CD4-positive, alpha-beta T cell treated with Interferon alpha-2 for 1 hour (primary cell): Measurements from ENCODE around the gene NCKAP5.

ENCODE experiments used
- DNase-seq, 2 donors: peaks; one replicate each; pipeline ENCODE4 v3.0.0-alpha.2; 2020 to 2022

NCKAP5 gene

DNA sequence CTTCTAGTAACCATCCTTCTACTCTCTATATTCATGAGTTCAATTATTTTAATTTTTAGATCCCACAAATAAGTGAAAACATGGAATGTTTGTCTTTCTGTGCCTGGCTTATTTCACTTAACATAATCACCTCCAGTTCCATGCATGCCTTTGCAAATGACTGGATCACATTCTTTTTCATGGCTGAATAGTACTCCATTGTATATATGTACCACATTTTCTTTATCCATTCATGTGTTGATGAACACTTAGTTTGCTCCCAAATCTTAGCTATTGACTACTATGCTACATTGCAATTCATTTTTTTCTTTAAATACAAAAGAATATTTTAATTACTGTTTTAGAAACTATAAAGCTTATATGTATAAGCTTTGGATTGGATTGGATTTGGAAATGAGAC, 657.8 kb downstream of the NCKAP5 start:
- no peak for DNase-seq

DNA sequence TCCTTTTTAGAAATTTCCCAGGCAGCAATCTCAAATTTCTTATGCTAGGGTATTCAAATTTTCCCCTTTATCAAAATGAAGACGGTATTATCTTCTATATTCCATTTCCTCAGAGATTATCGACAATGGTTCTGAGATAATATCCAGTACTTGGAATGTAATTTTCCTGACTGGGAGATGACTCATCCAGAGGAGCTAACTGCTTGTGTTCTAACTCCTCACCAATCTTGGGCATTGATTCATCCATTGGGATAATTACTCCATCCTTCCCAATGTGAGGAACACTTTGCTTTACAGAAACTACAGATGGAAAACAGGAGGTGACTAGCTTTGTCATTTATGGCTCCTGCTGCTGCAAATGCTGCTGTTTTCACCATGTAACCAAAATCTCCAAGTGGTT, 658.8 kb downstream of the NCKAP5 start:
- no peak for DNase-seq

DNA sequence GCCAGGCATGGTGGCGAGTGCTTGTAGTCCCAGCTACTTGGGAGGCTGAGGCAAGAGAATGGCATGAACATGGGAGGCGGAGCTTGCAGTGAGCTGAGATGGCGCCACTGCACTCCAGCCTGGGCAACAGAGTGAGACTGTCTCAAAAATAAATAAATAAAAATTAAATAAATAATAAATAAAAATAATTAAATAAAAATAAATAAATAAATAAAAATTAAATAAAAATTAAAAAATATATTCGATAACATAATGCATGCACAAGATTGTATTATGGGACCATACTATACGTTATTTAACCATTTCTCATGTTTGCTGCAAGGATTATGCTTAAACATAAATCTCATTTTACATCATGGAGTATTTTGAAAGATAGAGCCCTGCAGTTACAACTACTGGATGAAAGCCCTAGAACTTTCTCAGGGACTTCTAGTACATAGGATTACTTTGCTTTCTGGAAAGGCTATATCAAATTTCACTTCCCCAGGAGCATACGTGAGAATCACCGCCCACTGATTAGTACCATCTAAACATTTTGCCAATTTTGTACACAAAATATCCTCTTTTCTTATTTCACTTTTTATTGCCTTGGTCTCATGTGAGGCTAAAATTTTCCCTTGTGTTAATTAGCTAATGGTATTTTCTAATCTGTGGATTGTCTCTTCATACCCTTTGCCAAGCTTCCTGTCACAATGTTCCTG, 664.0 kb downstream of the NCKAP5 start:
- DNase-seq = no peak

DNA sequence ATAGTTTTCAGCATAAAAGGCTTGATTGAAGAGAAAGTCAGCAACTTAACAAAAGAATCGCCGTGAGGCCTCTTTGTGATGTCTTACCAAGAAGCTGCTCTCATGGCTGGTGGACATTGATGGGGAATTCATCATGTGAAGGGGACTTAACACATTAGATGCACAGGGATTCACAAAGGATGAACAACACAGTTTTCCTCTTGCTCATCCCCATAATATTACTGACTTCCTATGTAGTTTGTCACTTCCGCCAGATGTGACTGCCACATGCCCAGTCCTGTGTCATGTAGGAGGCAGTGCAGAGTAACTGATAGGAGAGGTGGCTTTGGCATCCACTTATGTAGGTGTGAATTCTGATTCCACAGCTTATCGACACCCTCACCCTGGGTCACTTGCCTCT, 665.6 kb downstream of the NCKAP5 start:
- no peak for DNase-seq

DNA sequence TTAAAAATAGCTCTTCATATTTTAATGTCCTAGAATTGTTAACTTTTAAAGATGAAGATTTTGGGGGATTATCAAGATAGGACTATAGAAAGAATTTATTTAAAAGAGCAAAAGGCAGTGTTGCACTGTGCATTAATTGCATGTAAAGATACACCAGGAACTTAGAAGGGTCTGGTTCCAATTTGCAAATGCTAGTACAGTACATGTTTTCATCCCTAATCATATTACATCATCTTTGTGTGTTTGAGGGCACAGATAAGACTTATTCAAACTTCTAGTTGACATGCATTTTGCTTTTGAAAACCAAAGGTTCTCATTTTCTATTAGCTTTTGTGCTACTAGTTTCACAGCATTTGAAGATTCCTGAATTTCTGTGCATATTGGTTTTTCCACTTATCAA, 666.6 kb downstream of the NCKAP5 start:
- DNase-seq = no peak

DNA sequence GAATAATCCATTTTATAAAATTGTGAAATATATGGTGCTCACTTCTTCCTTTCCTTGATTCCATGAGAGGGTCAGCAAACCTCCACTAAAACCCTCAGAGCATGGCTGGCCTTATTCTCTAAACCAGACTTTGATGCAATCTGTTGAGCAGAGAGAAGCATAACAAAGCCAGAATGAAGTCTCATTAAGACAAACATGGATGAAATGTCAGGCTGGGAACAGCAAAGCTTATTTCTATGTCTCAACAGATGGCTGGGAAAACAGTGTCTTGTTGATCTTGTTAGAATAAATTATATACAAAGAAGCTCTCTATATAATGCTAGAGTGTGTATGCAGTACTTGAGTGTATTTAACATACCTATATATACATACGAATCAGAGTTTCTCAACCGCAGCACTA, 671.2 kb downstream of the NCKAP5 start:
- DNase-seq = no peak

DNA sequence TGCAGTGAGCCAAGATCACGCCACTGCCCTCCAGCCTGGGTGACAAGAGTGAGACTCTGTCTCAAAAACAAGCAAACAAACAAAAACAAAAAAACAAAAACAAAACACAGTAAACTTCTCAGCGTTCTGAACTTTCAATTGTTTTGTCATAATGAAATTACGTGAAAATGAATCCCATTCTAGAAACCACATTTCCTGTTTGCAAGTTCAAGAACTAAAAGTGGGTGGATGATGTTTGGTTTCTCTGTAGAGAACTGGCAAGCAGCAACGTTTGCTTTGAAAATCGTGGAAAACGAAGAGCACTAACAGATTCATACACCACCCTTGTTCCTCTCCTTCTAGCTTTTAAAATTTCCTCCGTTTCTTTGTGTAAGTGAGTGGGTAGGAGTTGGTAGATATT, 672.2 kb downstream of the NCKAP5 start:
- DNase-seq = no peak

DNA sequence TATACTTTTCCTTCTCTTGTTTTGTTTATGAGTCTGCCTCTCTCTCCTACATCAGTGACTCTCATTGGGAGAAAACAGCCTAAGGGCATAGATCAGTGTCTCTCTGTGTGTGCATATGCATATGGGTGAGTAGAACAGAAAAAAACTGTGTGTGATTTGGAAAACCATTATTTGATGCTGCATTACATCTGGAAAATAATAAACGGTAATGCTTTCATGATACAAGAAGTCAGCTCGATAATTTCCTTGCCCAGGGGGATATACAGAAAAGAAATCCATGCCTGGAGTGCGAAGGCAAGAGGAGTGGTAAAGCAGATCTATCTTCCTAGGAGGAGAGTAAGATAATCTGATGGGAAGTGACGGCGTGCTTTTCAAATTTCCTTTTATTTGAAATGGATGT, 676.8 kb downstream of the NCKAP5 start:
- DNase-seq = no peak

DNA sequence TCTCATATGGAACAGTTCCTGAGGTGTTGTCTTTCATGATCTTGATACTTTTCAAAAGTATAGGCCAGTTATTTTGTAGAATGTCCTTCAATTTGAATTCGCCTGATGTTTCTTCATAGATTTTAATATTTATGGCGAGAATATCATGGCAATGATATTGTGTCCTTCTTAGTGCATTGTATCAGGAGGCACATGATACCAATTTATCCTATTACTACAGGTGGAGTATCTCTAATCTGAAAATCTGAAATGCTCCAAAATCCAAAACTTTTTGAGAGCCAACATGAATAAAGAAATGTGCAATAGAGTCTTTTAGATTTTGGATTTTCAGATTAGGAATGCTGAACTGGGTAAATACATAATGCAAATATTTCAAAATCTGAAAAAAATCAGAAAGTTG, 681.7 kb downstream of the NCKAP5 start:
- no peak for DNase-seq

DNA sequence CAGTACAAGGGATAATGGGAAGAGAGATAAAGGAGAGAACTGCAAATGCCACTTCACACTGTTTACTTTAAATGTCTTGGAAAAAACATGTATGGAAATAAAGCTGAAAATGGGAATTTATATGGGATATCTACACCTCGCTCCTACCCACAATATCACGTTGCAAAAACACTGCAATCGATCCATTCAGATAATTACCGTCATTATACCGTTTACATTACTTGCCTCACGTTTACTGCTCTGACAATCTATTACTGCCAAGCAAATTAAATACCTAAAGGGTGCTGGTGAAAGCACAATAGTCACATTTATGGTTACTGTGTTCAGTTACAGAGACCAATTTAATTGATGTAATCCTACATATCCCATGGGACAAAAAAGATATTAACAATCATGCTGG, 683.6 kb downstream of the NCKAP5 start:
- DNase-seq = no peak

DNA sequence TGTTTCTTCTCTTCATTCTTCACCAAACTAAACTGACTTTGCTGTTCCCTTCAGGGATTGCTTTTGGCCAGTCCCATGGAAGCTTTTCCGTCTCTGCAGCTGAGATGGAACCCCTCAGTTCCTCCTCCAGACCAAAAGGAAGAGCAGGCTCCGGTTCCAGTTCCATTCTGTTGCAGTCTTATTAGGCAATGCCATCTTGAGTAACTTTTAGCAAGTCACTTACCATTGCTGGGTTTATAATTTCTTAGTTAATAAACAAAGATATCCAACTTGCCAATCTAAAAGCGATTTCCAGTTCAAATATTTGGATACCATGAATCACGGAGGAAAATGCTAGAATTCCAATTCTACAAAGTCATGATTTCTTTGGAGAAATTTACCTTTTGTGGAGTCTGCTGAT, 684.0 kb downstream of the NCKAP5 start:
- no peak for DNase-seq

DNA sequence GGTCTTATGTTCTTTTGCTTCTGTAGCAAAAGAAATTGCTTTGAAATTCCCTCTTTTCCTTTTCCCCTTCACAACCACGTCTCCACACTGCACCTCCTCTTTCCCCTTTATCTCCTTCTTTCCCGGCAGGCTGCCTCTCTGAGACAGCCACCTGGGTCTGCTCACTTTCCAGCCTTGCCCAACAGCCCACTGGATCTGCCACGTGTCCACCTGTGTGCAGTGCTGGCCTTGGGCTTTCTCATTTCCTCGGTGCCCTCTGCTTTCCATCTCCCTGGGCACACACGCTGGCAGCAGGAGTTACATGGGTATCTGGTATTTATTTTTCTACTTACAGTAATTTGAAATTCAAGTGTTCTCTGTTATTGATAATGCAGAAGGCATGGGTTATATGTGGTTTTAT, 684.8 kb downstream of the NCKAP5 start:
- no peak for DNase-seq

DNA sequence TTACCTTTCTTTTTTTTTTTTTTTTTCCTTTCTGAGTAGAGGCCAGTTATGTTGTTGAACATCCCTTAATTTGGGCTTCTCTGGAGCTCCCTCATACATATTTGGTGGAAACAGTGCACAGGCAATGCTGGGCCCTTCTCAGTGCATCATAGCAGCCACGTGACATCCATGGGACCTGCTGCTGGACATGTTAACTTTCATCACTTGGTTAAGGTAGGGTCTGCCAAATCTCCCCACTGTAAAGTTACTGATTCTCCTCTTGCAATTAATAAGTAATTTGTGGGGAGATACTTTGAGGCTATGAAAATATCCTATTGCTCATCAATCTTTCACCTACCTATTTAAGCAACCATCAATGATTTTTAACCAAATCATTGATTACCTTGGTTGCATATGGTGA, 686.7 kb downstream of the NCKAP5 start:
- no peak for DNase-seq

DNA sequence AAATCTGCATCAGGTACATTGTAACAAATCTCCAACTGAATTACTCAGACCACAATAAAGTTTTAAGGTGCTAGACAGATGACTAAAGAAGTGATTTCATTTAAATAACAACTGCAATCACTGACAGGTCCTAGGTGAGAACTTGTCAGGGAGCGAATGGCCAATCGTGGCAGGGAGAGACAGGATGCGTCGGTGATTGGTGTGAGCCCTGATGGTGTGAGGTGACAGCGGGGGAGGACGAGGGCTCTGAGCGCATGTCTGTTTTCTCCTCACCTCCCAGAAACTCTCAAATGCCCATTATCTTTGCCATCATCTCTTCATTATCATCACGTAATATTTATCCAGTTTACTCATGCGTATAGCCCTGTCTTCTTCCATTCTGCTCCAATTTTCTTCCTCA, 690.3 kb downstream of the NCKAP5 start:
- DNase-seq = no peak

DNA sequence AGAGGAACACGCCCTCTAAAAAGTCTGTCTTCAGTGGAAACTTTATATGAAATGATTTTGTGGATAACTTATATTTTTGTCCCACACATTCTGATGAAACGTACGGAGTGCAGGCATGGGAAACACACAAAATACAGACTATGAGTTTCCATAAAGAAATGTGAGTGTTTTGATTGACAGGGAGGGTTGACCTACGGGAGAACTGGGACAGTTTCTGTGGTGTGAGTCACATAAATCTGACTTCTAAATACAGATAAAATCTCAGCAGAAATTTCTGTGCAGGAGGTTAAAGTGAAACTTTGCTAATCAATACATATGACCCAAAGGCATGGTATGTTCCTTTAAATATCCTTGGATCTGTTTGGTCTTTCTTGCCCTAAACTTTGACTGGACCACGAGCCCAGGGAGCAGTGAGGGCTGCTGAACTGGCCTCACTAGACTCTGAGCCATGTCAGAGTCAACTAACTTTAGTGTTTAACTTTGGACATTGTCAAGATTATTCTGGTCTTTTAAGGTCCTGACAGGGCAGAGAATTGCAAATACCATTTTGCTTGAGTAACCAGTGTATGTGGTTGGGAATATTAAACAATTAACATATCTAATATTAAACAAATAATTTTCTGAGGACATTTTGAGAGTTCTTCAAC, 691.4 kb downstream of the NCKAP5 start:
- DNase-seq = no peak

DNA sequence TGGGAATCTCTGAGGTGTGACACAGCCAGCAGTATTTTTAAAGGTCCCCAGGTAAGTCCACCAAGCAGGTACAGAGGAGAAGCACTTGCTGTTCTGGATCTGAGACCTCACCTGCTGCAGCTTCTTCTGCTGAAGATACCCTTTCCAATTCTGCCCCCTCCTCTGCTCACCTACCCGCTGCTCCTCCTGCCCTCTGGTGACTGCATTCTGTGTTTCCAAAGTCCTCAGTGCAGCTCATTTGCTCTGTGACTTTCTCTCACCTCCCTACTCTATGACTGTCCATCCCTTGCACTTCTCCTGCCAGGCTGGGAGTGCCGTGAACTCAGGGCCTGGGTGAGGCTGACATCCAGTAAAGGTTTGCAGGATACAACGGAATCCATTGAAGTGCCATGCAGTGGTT, 693.1 kb downstream of the NCKAP5 start:
- no peak for DNase-seq

DNA sequence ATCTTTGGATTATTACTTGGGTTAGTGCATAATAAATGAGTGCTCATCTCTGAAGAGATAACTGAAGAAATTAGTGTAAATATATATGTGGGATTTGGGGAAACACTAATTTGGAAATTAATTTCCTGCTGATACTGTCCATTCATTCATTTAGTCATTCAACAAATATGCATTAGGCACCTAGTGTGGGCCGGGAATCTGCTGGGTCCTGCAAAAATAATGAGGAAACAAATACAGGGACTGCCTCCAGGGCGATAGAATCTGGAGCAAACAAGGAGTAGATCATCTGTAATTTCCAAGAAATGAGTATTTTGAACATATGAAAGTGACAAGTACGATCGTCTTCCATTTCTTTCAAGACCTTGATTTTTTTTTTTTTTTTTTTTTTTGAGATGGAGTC, 694.5 kb downstream of the NCKAP5 start:
- DNase-seq = no peak

DNA sequence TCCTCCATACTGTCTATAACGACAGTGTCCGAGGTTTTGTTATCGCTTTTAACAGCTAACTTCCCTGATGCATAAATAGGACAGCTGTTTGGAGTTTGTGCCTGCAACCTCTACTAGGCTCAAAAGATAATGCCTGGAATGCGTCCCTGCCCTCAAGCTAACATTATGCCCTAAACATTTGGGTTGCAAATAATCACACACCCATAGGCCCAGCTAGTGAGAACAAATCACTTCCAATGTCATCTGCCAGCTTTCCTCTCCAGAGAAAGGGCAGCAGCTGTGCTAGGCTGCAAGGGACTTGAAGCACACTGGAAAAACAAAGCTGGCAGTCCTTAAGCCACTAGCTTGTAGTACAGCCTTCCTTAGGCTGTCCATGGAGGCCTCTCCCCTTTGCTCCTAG, 696.4 kb downstream of the NCKAP5 start:
- no peak for DNase-seq

DNA sequence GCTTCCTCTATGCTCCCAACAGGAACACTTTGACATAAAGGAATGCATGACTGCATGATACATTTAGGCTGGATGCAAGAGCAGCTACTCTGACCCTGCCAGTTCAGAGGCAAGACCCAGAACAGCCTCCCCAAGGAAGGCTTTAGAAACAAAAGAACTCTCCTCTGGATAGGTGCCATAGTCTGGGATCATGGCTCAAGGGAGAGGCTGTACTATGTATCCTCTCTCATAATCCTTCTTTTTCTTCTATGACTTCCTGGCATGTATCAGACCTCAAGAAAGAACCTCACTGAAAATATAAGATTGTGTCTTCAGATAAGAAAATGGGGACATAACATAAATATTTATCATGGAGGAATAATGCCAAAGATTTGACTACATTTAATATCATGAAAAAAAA, 704.3 kb downstream of the NCKAP5 start:
- no peak for DNase-seq

DNA sequence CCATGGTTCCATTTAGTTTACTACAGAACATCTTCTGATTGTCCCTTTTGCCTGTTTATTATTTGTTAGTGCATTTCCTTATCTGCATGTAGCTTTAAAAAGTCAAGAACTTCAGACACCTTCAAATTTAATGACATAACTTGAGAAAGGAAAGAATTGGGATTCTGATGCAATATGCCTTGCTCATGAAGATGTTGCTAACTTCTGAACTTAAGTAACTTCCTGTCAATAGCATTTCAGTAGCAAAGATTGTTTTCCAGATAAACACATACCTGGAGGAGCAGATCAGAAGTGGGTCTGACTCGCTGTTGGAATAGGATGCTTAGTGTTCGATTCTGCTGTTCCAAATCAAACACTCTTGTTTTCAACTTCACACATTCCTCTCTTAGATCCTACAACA, 708.0 kb downstream of the NCKAP5 start:
- DNase-seq = no peak

DNA sequence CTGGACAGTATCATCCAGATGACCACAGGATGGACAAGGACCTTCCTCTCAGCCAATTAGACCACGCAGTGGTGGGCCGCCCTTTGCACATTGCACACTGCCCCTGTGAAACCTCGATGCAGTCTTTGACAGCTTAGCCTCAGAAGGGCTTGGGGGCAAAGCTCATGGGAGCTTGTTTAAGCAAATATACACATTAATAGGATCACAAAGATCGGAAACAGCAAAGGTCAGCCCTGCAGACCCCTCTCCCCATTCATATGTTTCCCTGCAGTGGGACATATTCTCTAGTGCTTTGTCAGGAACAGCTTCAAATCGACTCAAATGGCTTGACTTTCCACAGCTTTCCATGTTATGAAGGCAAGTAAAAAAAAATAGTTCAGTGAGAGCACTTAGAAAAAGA, 708.7 kb downstream of the NCKAP5 start:
- no peak for DNase-seq

DNA sequence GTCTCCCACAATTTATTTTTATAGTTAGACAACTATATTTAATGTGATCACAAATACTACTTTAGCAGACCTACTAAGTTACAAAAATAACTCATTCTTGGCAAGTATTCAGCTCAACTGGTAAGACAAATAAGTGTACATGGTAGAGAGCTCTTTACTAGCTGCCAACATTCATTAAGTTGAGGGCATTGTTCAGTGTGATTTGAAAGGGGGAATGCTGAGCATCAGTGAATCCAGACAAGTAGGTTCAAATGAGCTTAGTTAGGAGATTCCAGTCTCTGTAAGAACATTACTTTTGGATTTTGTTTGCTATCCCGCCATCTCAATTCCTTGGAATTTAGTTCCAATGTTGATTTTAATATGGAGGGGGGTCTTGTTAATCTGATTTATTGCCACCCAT, 710.9 kb downstream of the NCKAP5 start:
- DNase-seq = no peak

DNA sequence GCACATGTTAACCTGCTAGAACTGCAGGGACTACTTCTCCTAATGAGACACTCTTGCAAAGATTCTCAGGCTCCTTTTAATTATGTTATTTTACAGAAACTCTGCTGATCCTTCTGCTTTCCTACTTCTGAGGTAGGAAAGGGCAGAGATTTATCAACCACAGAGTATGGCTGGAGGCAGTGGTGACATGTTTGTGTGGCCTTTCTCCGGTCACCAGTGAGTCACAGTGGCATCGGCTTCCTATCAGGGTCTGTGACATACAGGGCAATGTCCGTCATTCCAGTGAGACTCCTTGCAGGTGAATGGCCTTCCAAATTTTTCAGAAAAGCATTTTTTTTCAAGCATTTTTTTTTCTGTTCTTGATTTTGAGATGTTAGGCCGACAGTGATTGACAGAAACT, 717.6 kb downstream of the NCKAP5 start:
- DNase-seq = no peak

DNA sequence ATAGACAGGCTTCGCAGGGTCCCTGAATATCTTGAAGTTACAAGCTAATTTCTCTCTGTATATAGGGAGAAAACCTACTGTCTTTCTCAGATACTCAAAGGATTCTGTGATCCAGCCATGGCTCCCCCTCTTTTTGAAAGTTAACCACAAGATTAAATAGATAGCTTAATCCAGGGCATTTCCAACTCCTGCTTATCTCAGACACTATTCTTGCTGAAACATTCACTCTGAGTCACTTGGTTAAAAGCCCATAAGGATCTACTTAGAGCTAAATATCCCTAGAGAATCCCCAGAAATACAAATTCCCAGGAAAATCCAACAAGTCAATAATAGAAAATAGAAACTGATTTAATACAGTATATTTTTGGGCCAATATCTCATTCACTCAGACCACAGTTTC, 719.1 kb downstream of the NCKAP5 start:
- DNase-seq = no peak

DNA sequence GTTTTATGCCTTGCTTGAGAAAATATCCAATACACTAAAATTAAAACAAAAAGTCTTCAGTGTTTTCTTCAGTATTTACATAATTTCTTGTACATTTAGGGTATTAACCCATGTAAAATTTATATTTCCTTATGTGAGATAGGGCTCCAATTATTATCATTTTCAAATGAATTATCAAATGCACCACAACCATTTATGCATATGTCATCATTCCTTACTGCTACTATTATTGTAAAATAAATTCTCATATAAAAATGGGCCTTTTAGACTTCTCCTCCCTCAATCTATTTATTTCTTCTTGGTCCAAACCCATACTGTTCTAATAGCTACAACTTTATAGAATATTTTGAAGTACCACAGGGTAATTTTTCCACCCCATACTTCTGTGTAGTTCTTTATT, 722.9 kb downstream of the NCKAP5 start:
- DNase-seq = no peak
